ENCODE measurements around the gene LCE3A.
"Not testable (repeated sequence)": the region's sequence is repeated elsewhere in the genome, so short reads cannot be mapped to it uniquely, and the experiment has no call there.

LCE3A gene

GRCh38 chr1:152579526-152579925, 43.4 kb downstream of the LCE3A start:
- not testable (repeated sequence) for H3K4me3 ChIP-seq (ENCODE audit: low read depth, low read length)

- H3K4me3 ChIP-seq (ENCODE audit: low read depth, low read length): no peak overlapping the region
Measured at GRCh38 chr1:152577168-152577567, 45.7 kb downstream of the LCE3A start.
